GM23338 (cell line): ENCODE results near the gene SCO1. TPM values are rescaled to one million over a fixed set of nuclear protein-coding genes. Genes with fewer than 3 reads are reported as not detected.

Source experiments
- ATAC-seq: fragments of 200-7000 bp; cut with Tn5 transposase; 3 replicates; pipeline ENCODE4 v1.9.1; 2020
- DNase-seq: peaks from one replicate; pipeline ENCODE4 v3.0.0-alpha.2; 2015; ENCODE audit warnings: low spot score
- H2AFZ ChIP-seq: fragments of 200-600 bp; sonication (generic); 2 replicates; pipeline ENCODE4 v1.8.0; 2016; ENCODE audit warnings: antibody characterized with exemption, mild to moderate bottlenecking, moderate library complexity
- H3F3A ChIP-seq: fragments of 200-600 bp; sonication (generic); replicated peaks from 2 replicates; pipeline ENCODE4 v1.8.0; 2017; ENCODE audit warnings: antibody characterized with exemption, mixed run types, low read depth
- H3K27ac ChIP-seq: fragments of 200-600 bp; sonication (generic); 2 replicates; pipeline ENCODE4 v1.6.1; 2016; ENCODE audit warnings: low read depth
- H3K27me3 ChIP-seq: fragments of 200-600 bp; sonication (generic); 2 replicates; pipeline ENCODE4 v1.8.0; 2016; ENCODE audit warnings: mild to moderate bottlenecking, mixed run types, moderate library complexity; ENCODE audit not compliant: insufficient read depth
- H3K36me3 ChIP-seq: fragments of 200-600 bp; sonication (generic); 2 replicates; pipeline ENCODE4 v1.8.0; 2016; ENCODE audit warnings: mild to moderate bottlenecking; ENCODE audit not compliant: insufficient read depth
- H3K4me1 ChIP-seq: fragments of 200-600 bp; sonication (generic); 2 replicates; pipeline ENCODE4 v1.8.0; 2016; ENCODE audit warnings: mild to moderate bottlenecking, moderate library complexity; ENCODE audit not compliant: insufficient read depth
- H3K4me2 ChIP-seq: fragments of 200-600 bp; sonication (generic); 2 replicates; pipeline ENCODE4 v1.7.1; 2017; ENCODE audit warnings: mixed run types
- H3K4me3 ChIP-seq: fragments of 200-600 bp; sonication (generic); 2 replicates; pipeline ENCODE4 v1.6.1; 2016; ENCODE audit warnings: mixed run types
- H3K79me2 ChIP-seq: fragments of 200-600 bp; sonication (generic); replicated peaks from 2 replicates; pipeline ENCODE4 v1.8.0; 2017; ENCODE audit warnings: mild to moderate bottlenecking; ENCODE audit not compliant: insufficient read depth
- H3K9me2 ChIP-seq: fragments of 200-600 bp; sonication (generic); 2 replicates; pipeline ENCODE4 v1.8.0; 2017; ENCODE audit not compliant: insufficient read depth
- H4K20me1 ChIP-seq: fragments of 200-600 bp; sonication (generic); replicated peaks from 2 replicates; pipeline ENCODE4 v1.8.0; 2017; ENCODE audit warnings: mild to moderate bottlenecking; ENCODE audit not compliant: insufficient read depth
- H3K27ac Mint-ChIP-seq: 2 replicates; pipeline ENCODE4 v1.8.0; 2020; ENCODE audit warnings: inconsistent platforms, mild to moderate bottlenecking, moderate library complexity, mixed read lengths
- H3K27me3 Mint-ChIP-seq: 3 replicates; pipeline ENCODE4 v1.8.0; 2022; ENCODE audit warnings: low read depth, mild to moderate bottlenecking, moderate library complexity, mixed read lengths, inconsistent platforms; ENCODE audit not compliant: insufficient read depth, poor library complexity
- H3K36me3 Mint-ChIP-seq: 3 replicates; pipeline ENCODE4 v1.8.0; 2021; ENCODE audit warnings: low read depth, mild to moderate bottlenecking, inconsistent platforms, moderate library complexity, mixed read lengths
- H3K4me1 Mint-ChIP-seq: 3 replicates; pipeline ENCODE4 v1.8.0; 2020; ENCODE audit warnings: mild to moderate bottlenecking, inconsistent platforms, mixed read lengths
- H3K4me3 Mint-ChIP-seq: 3 replicates; pipeline ENCODE4 v1.8.0; 2021; ENCODE audit warnings: moderate library complexity, mild to moderate bottlenecking, inconsistent platforms, mixed read lengths
- H3K9me3 Mint-ChIP-seq: 3 replicates; pipeline ENCODE4 v1.8.0; 2020; ENCODE audit warnings: moderate library complexity, mild to moderate bottlenecking, inconsistent platforms, mixed read lengths
- CREB1 ChIP-seq: fragments of 250-450 bp; sonication (Bioruptor Pico); IDR thresholded peaks from 2 replicates; pipeline ENCODE4 v1.5.0; 2020; ENCODE audit warnings: low read depth, mild to moderate bottlenecking, moderate library complexity
- ETS1 ChIP-seq: IDR thresholded peaks from 2 replicates; pipeline ENCODE4 v1.6.1; 2016; ENCODE audit warnings: antibody characterized with exemption
- EZH2phosphoT487 ChIP-seq: fragments of 200-600 bp; sonication (generic); IDR thresholded peaks from one replicate; pipeline ENCODE4 v1.8.1; 2018; ENCODE audit warnings: antibody characterized with exemption; ENCODE audit not compliant: unreplicated experiment
- JUNB ChIP-seq: IDR thresholded peaks from one replicate; pipeline ENCODE4 v1.6.1; 2016; ENCODE audit warnings: antibody characterized with exemption; ENCODE audit not compliant: unreplicated experiment
- POLR2AphosphoS5 ChIP-seq: IDR thresholded peaks from 2 replicates; pipeline ENCODE4 v1.6.1; 2016; ENCODE audit warnings: antibody characterized with exemption, low read depth
- REST ChIP-seq: IDR thresholded peaks from one replicate; pipeline ENCODE4 v1.6.1; 2018; ENCODE audit warnings: antibody characterized with exemption; ENCODE audit not compliant: unreplicated experiment
- STAT1 ChIP-seq: IDR thresholded peaks from one replicate; pipeline ENCODE4 v1.6.1; 2016; ENCODE audit warnings: antibody characterized with exemption; ENCODE audit not compliant: unreplicated experiment
- ZNF114 ChIP-seq: fragments of 250-450 bp; sonication (Bioruptor Pico); IDR thresholded peaks from 2 replicates; pipeline ENCODE4 v1.5.0; 2020; ENCODE audit warnings: mild to moderate bottlenecking, moderate library complexity
- ZNF331 ChIP-seq: fragments of 250-450 bp; sonication (Bioruptor Pico); IDR thresholded peaks from 2 replicates; pipeline ENCODE4 v1.5.0; 2020; ENCODE audit warnings: low read depth, mild to moderate bottlenecking, moderate library complexity
- ZNF462 ChIP-seq: fragments of 250-450 bp; sonication (Bioruptor Pico); IDR thresholded peaks from 2 replicates; pipeline ENCODE4 v1.5.0; 2020; ENCODE audit warnings: mild to moderate bottlenecking, moderate library complexity
- polyA plus RNA-seq: library from polyadenylated mRNA; unstranded; fragments of >200 nt; fragmentation: Nextera tagmentation; extraction: Ambion mirVana; gene quantifications from 2 replicates; pipeline ENCODE4 v1.2.1, GENCODE V29; 2016
- total RNA-seq: library from RNA; depleted of rRNA; stranded (reverse); fragments of >200 nt; shearing (Covaris generic); gene quantifications from 2 replicates; pipeline ENCODE4 v1.2.3, GENCODE V29; 2014

SCO1 gene
- total and polyA plus RNA-seq, 2 experiments from 2014 or later: 43.9 to 72.5 TPM

- no peaks in the 10 kb centered on the region for H3F3A ChIP-seq
- Mint-ChIP-seq H3K36me3 (peaks cover 13% of the 10 kb centered on the region), H3K9me3 (no peaks in the 10 kb centered on the region), H3K27ac (no peak overlapping the region), H3K27me3 (no peaks in the 10 kb centered on the region), H3K4me3 (no peak overlapping the region), H3K4me1 (no peaks in the 10 kb centered on the region)
- H2AFZ ChIP-seq: no peak overlapping the region
- H4K20me1 ChIP-seq: no peaks in the 10 kb centered on the region
- H3K27me3 ChIP-seq: no peaks in the 10 kb centered on the region
- 0 out of 2 replicates have a peak, but pooled peaks cover 5% of the 10 kb centered on the region for H3K9me2 ChIP-seq
- H3K27ac ChIP-seq: no peak overlapping the region
- H3K36me3 ChIP-seq: 0 out of 2 replicates have a peak, but pooled peaks cover 5% of the 10 kb centered on the region
- TF ChIP-seq REST (no peak), POLR2AphosphoS5 (no peak), ZNF114 (CRISPR knock-in tag) (no peak), CREB1 (CRISPR knock-in tag) (no peak), ZNF331 (CRISPR knock-in tag) (no peak), ETS1 (no peak), EZH2phosphoT487 (no peak), JUNB (no peak), ZNF462 (no peak), STAT1 (no peak)
- H3K4me3 ChIP-seq: no peak overlapping the region
- no peaks in the 10 kb centered on the region for H3K79me2 ChIP-seq
- no peak for ATAC-seq
- no peaks in the 10 kb centered on the region for H3K4me1 ChIP-seq
- H3K4me2 ChIP-seq: no peak overlapping the region
- DNase-seq: no peak
Measured at GRCh38 chr17:10629706-10630105, 67.6 kb downstream of the SCO1 start.
